Body of pancreas (tissue), 4 donors: Measurements from ENCODE around the gene MIOX.

Source experiments
- CTCF ChIP-seq, 7 experiments: fragments of 450-650 bp in 4 of 7; fragments of 200-600 bp in 3 of 7; sonication (generic) in 3 of 7; IDR thresholded peaks; one replicate each; pipeline ENCODE4 v1.5.1; 2016 to 2019; ENCODE audit warnings: antibody characterized with exemption in 7 of 7
- POLR2A ChIP-seq, 3 donors: fragments of 450-650 bp; IDR thresholded peaks; one replicate each; pipeline ENCODE4 v1.6.1; 2016; ENCODE audit warnings: antibody characterized with exemption in 3 of 3, mild to moderate bottlenecking in 2 of 3

DNA sequence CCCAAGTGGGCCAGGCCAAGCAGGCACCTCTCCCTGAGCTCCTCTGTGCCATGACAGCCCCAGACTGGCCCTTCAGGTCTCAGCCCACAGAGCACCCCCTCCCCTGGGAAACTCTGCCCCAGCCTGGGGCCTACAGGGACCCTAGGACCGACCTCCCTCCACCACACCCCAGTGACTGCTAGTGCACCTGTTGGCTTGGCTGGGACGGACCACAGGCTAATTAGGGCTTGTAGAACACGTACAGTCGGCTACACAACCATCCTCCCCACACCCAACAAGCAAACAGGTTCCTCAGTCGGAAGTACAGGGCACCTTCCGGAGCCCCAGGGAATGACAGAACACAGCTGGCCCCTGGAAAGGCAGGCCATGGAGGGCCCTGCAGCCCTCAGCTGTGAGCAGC lies 16.2 kb upstream of the MIOX start:
- TF ChIP-seq CTCF (IDR thresholded peaks at IDR 0.05) (no peak), POLR2A (IDR thresholded peaks at IDR 0.05) (no peak)
